ENCODE data around the gene OSMR. TPM values are rescaled to one million over a fixed set of nuclear protein-coding genes. Genes with fewer than 3 reads are reported as not detected.

The OSMR gene
- total RNA-seq, 1 experiment from 2014 or later = 0.14 TPM

DNA sequence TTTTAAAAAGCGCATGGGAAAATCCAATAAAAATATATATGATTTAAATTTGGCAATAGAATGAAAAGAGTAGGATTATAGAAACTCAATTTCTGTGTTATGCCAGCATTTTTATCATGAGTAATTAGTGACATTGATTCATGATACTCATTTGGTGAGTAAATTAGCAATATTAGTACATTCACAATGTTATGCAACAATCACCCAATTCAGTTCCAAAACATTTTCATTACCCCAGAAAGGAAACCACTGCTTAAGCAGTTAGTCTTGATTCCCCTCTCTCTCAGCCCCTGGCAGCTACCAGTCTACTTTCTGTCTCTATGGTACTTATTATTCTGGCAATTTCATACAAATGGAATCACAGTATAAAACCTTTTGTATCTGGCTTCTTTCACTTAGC is 27.0 kb downstream of the OSMR start:
- Histone ChIP-seq H3K4me3 (no peak overlapping the region), H3K36me3 (no peaks in the 10 kb centered on the region), H3K27ac (no peak overlapping the region), H3K27me3 (no peaks in the 10 kb centered on the region; the same call in 1 of the 2 replicates), H3K4me1 (no peaks in the 10 kb centered on the region), H3K9me3 (replicated peaks) (no peaks in the 10 kb centered on the region)
- DNase-seq = no peak

DNA sequence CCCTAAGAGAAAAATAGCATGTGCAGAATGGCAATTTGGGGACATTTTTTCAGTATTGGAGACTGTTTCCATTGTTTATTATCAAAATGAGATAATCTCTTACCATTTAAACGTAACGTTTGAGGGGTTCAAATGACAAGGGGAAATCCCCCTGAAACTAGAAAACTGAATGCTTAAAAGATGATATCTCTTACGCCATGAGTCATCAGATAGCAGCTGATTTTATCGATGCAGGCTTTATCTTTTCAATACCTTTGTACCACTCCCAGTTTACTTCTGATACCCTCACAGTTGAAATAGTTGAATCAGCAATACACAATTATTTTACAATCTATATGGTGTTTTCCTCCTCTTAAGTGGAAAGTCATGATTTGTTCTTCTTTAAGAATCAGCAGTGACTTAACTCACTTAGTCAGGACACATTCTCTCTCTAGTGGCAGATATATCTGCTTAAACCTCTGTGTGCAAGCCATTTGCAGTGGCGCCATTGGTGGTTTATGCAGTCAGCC is 29.2 kb downstream of the OSMR start:
- H3K27ac ChIP-seq = no peak overlapping the region
- no peaks in the 10 kb centered on the region for H3K36me3 ChIP-seq
- H3K4me3 ChIP-seq = no peak overlapping the region
- no peaks in the 10 kb centered on the region for H3K4me1 ChIP-seq
- no peaks in the 10 kb centered on the region; the same call in 1 of the 2 replicates for H3K27me3 ChIP-seq
- DNase-seq = no peak
- no peaks in the 10 kb centered on the region for H3K9me3 ChIP-seq (replicated peaks)

DNA sequence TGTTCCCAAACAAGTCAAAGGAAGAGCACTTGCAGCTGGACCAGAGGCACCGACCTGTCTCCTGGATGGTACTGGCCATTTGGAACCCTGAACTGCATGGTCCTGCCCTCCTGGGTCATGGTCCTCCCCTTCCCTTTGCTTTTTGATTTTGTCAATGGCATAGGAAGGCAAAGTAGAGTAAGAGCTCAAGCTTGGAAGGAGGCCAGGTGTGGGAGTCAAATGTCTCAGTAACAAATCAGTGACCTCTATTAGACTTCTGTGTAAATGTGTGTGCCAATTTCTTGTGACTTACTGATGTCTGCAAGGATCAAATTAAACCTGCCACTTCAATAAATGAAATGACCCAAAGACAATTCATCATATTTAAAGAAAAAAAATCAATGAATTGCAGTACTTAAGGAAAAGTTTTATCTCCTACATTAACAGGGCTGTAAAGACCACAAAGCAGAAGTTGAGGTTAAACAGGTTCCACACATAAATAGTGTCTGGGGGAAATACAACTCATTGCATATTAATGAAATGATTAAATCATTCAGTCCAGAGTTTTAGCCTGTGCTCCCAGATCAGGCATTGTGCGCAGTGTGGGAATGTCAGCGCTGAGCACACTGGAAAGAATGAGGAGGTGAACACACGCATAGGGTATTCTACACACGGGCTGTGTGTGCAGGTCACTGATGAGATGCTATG is 32.7 kb downstream of the OSMR start:
- no peaks in the 10 kb centered on the region; the same call in 1 of the 2 replicates for H3K27me3 ChIP-seq
- H3K4me1 ChIP-seq = no peaks in the 10 kb centered on the region
- DNase-seq = no peak
- no peak overlapping the region for H3K27ac ChIP-seq
- H3K9me3 ChIP-seq (replicated peaks) = no peaks in the 10 kb centered on the region
- no peaks in the 10 kb centered on the region for H3K36me3 ChIP-seq
- no peak overlapping the region for H3K4me3 ChIP-seq

DNA sequence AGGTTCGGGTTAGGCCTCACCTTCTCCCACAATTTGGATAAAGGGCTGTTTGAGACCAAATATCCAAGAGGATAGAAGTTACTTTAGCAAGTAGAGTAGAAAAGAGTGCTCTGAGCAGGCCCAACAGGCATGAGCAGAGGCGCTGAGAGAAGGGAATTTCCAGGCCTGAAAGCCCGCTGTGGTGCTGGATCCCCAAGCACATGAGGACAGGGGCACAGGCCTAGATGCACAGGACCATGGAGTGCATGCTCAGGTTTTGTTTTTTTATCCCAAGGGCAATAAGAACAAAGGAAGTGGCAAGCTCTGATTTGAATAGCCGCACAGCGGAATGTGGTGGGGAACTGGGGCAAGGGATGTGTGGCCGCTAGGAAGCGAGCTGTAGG is 33.3 kb downstream of the OSMR start:
- Histone ChIP-seq H3K9me3 (replicated peaks) (no peaks in the 10 kb centered on the region), H3K27ac (no peak overlapping the region), H3K36me3 (no peaks in the 10 kb centered on the region)

DNA sequence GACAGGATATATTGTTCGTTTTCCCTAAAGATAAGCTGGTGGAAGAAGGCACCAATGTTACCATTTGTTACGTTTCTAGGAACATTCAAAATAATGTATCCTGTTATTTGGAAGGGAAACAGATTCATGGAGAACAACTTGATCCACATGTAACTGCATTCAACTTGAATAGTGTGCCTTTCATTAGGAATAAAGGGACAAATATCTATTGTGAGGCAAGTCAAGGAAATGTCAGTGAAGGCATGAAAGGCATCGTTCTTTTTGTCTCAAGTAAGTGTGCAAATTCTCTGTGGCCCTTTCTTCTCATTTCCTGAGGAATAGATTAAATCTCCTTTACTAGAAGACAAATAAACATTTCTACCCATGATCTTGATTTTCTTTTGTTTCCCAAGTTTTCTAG is 38.0 kb downstream of the OSMR start:
- Histone ChIP-seq H3K27me3 (no peaks in the 10 kb centered on the region; the same call in 1 of the 2 replicates), H3K4me1 (no peaks in the 10 kb centered on the region), H3K27ac (no peak overlapping the region), H3K36me3 (no peaks in the 10 kb centered on the region), H3K9me3 (replicated peaks) (no peaks in the 10 kb centered on the region), H3K4me3 (no peak overlapping the region)
- DNase-seq = no peak

More for the DNA sequence above, 33.3 kb downstream of the OSMR start:
- Histone ChIP-seq H3K4me1 (no peaks in the 10 kb centered on the region), H3K4me3 (no peak overlapping the region), H3K27me3 (no peaks in the 10 kb centered on the region; the same call in 1 of the 2 replicates)
- no peak for DNase-seq

DNA sequence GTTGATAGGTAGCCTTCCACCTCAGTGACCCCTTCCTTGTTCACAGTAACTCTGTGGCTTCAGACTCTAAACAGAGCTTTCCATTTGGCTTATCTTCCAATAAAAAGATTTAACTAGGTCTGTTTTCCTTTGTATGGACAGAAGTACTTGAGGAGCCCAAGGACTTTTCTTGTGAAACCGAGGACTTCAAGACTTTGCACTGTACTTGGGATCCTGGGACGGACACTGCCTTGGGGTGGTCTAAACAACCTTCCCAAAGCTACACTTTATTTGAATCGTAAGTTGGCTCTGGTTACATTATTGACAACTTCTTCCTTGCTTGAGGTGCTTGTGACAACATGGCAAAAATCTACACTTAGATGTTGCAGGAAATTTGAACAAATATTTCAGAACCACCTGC is 39.4 kb downstream of the OSMR start:
- H3K36me3 ChIP-seq = no peaks in the 10 kb centered on the region

DNA sequence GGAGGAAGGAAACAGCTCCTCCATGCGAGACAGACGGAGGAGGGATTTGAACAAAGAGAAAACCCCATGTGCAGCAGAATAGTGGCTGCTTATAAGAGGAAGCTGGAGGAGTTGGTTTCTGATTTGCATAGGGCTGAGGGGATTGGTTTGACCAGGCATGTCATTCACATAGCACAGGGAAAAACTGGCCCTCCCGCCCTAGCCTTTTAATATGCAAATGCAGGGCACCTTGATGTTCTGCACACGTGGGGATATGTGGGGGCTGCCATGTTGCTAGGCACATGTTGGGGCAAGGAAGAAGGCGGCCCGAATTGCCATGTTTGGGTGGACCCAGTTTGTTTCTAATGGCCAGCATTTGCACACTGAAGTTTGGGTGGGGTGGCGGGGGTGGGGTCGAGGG is 42.2 kb downstream of the OSMR start:
- DNase-seq = no peak
- H3K36me3 ChIP-seq = no peaks in the 10 kb centered on the region
- no peaks in the 10 kb centered on the region for H3K9me3 ChIP-seq (replicated peaks)
- no peak overlapping the region for H3K4me3 ChIP-seq
- H3K4me1 ChIP-seq = no peaks in the 10 kb centered on the region
- H3K27me3 ChIP-seq = no peaks in the 10 kb centered on the region; the same call in 1 of the 2 replicates
- H3K27ac ChIP-seq = no peak overlapping the region

More for the DNA sequence above, 39.4 kb downstream of the OSMR start:
- Histone ChIP-seq H3K4me1 (no peaks in the 10 kb centered on the region), H3K9me3 (replicated peaks) (no peaks in the 10 kb centered on the region), H3K27me3 (no peaks in the 10 kb centered on the region; the same call in 1 of the 2 replicates), H3K4me3 (no peak overlapping the region), H3K27ac (no peak overlapping the region)
- DNase-seq = no peak

DNA sequence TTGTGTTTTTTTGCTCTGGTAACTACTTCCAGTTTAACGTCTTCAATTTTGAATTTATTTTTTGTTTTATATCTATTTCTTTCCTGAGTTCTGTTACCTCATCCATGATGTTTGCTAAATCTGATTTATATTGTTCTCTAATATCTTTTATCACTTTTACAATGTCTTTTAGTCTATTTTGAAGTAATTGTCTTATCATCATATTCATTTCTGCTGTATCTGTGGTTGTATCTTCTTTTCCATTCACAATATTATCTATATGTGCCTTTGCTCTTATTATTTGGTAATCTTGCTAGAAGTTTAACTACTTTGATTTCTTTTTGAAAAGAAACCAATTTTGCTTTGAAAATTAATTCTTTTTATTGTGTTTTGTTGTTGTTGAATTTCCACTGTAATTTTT is 43.6 kb downstream of the OSMR start:
- Histone ChIP-seq H3K27me3 (no peaks in the 10 kb centered on the region; the same call in 1 of the 2 replicates), H3K9me3 (replicated peaks) (no peaks in the 10 kb centered on the region), H3K36me3 (no peaks in the 10 kb centered on the region), H3K4me1 (no peaks in the 10 kb centered on the region), H3K27ac (no peak overlapping the region), H3K4me3 (no peak overlapping the region)
- no peak for DNase-seq

DNA sequence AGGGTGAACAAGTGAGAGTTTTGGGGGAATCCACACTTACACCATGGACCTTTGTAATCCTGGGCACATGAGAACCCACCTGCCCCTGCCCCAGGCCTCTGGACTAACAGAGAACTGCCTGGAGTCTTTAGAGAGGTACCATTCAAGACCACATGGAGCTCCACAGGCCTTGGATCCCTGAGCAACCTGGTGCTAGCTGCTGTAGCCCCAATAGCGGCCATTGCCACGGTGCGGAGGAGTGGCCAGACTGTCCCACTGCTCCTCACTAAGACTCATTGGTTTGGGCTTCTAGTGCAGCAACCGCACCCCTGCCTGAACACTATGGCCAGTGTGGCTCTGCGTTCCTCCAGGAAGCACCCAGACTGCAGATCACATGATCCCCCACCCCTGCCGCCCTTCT is 45.8 kb downstream of the OSMR start:
- no peak overlapping the region for H3K4me3 ChIP-seq
- H3K9me3 ChIP-seq (replicated peaks) = no peaks in the 10 kb centered on the region
- H3K4me1 ChIP-seq = no peaks in the 10 kb centered on the region
- H3K27me3 ChIP-seq = no peaks in the 10 kb centered on the region; the same call in 1 of the 2 replicates
- no peak for DNase-seq
- H3K36me3 ChIP-seq = no peaks in the 10 kb centered on the region
- H3K27ac ChIP-seq = no peak overlapping the region

DNA sequence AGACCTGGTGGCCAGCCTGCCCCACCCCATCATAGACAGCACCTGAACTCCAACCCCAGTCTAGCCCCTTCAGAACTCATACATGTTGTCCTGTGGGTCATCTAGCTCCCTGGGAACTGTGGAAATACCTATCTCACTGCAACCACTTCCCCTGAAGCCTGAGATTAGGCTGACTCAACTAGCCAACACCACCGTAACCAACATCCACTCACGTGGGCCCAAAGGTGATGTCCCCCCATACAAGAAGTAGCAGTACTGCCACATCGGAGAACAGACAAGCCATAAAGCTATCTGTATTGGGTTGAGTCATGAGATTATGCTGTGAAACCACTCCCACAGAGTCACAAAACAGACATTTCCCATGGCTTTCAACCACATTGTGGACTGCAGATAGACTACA is 46.6 kb downstream of the OSMR start:
- DNase-seq = no peak
- Histone ChIP-seq H3K9me3 (replicated peaks) (no peaks in the 10 kb centered on the region), H3K4me3 (no peak overlapping the region), H3K36me3 (no peaks in the 10 kb centered on the region), H3K27me3 (no peaks in the 10 kb centered on the region), H3K27ac (no peak overlapping the region), H3K4me1 (no peaks in the 10 kb centered on the region)

DNA sequence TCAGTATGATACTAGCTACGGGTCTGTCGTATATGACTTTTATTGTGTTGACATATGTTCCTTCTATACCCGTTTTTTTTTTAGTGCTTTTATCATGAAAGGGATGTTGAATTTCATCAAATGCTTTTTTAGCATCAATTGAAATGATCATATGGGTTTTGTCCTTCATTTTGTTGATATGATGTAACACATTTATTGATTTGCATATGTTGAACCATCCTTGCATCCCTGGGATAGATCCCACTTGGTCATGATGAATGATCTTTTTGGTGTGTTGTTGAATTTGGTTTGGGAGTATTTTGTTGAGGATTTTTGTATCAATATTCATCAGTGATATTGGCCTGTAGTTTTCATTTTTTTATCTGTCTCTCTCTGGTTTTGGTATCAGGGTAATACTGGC is 50.9 kb downstream of the OSMR start:
- no peaks in the 10 kb centered on the region for H3K9me3 ChIP-seq (replicated peaks)
- H3K27me3 ChIP-seq = no peaks in the 10 kb centered on the region
- DNase-seq = no peak

DNA sequence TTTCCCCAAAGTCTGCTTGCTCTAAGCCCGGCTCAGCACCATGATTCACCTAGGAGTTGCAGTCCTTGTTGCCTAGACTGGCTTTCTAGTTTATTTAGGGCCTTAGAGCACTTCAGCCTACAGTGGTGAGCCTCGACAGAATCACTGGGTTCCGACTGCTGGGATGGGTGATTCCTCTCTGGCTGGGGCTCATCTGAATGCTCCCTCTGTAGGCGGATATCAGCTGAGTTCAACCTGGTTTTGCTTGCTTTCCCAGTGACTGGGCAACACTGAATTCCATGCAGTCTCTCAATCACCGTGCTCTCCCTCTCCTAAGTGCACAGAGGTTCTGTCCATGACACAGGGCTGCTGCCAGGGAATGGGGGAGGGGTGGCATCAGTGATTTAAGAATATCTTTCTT is 54.1 kb downstream of the OSMR start:
- Histone ChIP-seq H3K4me1 (no peaks in the 10 kb centered on the region), H3K27ac (no peak overlapping the region), H3K36me3 (no peaks in the 10 kb centered on the region), H3K4me3 (no peak overlapping the region), H3K9me3 (replicated peaks) (no peaks in the 10 kb centered on the region), H3K27me3 (no peaks in the 10 kb centered on the region)
- DNase-seq = no peak

More for the DNA sequence above, 50.9 kb downstream of the OSMR start:
- no peak overlapping the region for H3K27ac ChIP-seq
- H3K36me3 ChIP-seq = no peaks in the 10 kb centered on the region
- no peak overlapping the region for H3K4me3 ChIP-seq
- no peaks in the 10 kb centered on the region for H3K4me1 ChIP-seq

DNA sequence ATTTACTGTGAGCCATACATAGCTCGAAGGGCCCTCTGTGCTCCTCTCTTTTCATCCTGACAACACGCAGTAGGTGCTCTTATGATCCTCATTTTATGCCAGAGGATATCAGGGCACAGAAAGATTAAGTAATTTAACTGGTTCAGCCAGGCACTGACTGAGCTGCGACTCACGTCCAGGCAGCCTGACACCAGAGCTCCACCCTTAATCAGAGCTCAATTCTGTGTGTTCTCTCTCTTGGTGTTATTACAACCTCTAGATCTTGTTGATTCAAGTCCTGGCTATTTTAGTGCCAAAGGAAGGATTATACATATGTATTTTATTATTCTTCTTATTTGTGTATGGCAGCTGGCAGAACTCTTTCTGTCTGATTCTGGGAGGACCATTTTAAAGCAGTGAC is 59.7 kb downstream of the OSMR start:
- no peak for DNase-seq
- H3K27ac ChIP-seq = no peak overlapping the region
- no peaks in the 10 kb centered on the region for H3K36me3 ChIP-seq
- no peaks in the 10 kb centered on the region for H3K27me3 ChIP-seq
- H3K9me3 ChIP-seq (replicated peaks) = no peaks in the 10 kb centered on the region
- no peaks in the 10 kb centered on the region for H3K4me1 ChIP-seq
- H3K4me3 ChIP-seq = no peak overlapping the region

DNA sequence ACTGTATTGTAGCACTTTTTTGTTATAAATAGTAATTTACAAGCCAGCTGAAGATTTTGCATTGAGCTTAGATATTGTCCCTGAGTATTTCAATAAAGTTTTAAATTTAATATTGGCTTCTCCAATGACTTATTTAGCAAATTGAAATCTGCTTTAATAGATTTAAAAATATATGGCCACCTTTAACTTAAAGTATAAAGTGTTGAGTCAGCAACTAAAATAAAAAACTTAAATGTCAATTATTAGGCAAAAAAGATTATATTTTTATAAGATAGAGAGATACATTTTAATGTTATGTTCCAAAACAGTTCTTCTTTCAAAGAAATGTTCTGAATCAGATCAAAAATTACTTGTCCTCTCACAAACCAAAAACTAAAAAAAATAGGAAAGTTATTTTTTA is 60.7 kb downstream of the OSMR start:
- no peak overlapping the region for H3K4me3 ChIP-seq
- H3K27ac ChIP-seq = no peak overlapping the region
- no peaks in the 10 kb centered on the region for H3K9me3 ChIP-seq (replicated peaks)
- H3K36me3 ChIP-seq = no peaks in the 10 kb centered on the region
- no peaks in the 10 kb centered on the region for H3K27me3 ChIP-seq
- H3K4me1 ChIP-seq = no peaks in the 10 kb centered on the region
- no peak for DNase-seq

DNA sequence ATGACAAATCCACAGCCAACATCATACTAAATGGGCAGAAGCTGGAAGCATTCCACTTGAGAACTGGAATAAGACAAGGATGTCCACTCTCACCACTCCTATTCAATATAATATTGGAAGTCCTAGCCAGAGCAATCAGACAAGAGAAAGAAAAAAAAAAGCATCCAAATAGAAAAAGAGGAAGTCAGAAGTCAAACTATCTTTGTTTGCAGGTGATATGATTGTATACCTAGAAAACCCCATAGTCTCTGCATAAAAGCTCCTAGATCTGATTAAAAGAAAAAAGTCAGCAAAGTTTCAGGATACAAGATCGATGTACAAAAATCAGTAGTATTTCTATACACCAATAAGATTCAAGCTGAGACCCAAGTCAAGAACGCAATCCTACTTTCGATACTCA is 66.1 kb downstream of the OSMR start:
- no peaks in the 10 kb centered on the region for H3K9me3 ChIP-seq (replicated peaks)
- DNase-seq = no peak
- no peak overlapping the region for H3K27ac ChIP-seq
- no peaks in the 10 kb centered on the region for H3K4me1 ChIP-seq
- no peak overlapping the region for H3K4me3 ChIP-seq
- H3K27me3 ChIP-seq = no peaks in the 10 kb centered on the region
- no peaks in the 10 kb centered on the region for H3K36me3 ChIP-seq

DNA sequence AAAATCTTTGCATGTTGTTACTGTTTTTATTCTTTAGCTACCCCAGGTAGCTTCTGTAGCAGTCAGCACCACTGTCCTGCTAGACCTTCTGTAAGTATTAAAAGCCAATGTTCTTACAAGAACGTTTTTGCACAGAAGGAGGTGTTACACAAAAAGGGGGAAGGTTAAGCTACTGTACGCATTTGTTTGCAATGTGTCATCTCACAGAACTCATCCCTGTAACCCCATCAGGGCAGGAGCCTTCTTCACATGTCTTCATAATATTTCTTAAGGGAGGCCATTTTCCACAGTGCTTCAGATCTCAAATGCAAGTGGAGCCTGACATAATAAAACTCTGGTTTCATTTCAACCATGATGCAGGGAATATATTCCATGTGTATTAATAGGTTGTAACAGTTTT is 67.9 kb downstream of the OSMR start:
- H3K36me3 ChIP-seq = no peaks in the 10 kb centered on the region
- H3K27ac ChIP-seq = no peak overlapping the region
- H3K27me3 ChIP-seq = no peaks in the 10 kb centered on the region
- DNase-seq = no peak
- H3K9me3 ChIP-seq (replicated peaks) = no peaks in the 10 kb centered on the region
- H3K4me1 ChIP-seq = no peaks in the 10 kb centered on the region
- H3K4me3 ChIP-seq = no peak overlapping the region
